Parathyroid adenoma (tissue), 2 donors: ENCODE measurements around the gene DNMT1.
"Not testable (repeated sequence)": the region's sequence is repeated elsewhere in the genome, so short reads cannot be mapped to it uniquely, and the experiment has no call there.

Source experiments
- H2AFZ ChIP-seq: fragments of 300-600 bp; sonication (generic); one replicate; pipeline ENCODE4 v1.7.0; 2017; ENCODE audit warnings: antibody characterized with exemption, mild to moderate bottlenecking
- H3K27ac ChIP-seq: fragments of 300-600 bp; sonication (generic); one replicate; pipeline ENCODE4 v1.7.0; 2017
- H3K27me3 ChIP-seq: fragments of 300-600 bp; sonication (generic); one replicate; pipeline ENCODE4 v1.7.0; 2017; ENCODE audit warnings: low read length; ENCODE audit not compliant: control insufficient read depth, insufficient read depth
- H3K36me3 ChIP-seq: fragments of 300-600 bp; sonication (generic); one replicate; pipeline ENCODE4 v1.7.0; 2017; ENCODE audit warnings: low read length; ENCODE audit not compliant: control insufficient read depth, insufficient read depth
- H3K4me1 ChIP-seq: fragments of 300-600 bp; sonication (generic); one replicate; pipeline ENCODE4 v1.7.0; 2017; ENCODE audit warnings: control low read depth
- H3K4me2 ChIP-seq: fragments of 300-600 bp; sonication (generic); one replicate; pipeline ENCODE4 v1.7.0; 2017; ENCODE audit warnings: low read length
- H3K4me3 ChIP-seq: fragments of 300-600 bp; sonication (generic); one replicate; pipeline ENCODE4 v1.7.0; 2017; ENCODE audit warnings: low read depth, low read length
- H3K79me2 ChIP-seq: fragments of 300-600 bp; sonication (generic); one replicate; pipeline ENCODE4 v1.7.0; 2017; ENCODE audit warnings: control low read depth
- H3K9ac ChIP-seq: fragments of 300-600 bp; sonication (generic); one replicate; pipeline ENCODE4 v1.7.0; 2017; ENCODE audit warnings: mild to moderate bottlenecking
- H3K9me3 ChIP-seq: fragments of 300-600 bp; sonication (generic); one replicate; pipeline ENCODE4 v1.7.0; 2017; ENCODE audit warnings: low read length; ENCODE audit not compliant: control insufficient read depth
- TF ChIP-seq, protein P1 (sequence below): fragments of 300-600 bp; sonication (generic); IDR thresholded peaks from one replicate; pipeline ENCODE4 v1.7.0; 2017; ENCODE audit warnings: antibody characterized with exemption, mild to moderate bottlenecking
- donor health status: primary hyperparathyroidism.

DNMT1 gene

DNA sequence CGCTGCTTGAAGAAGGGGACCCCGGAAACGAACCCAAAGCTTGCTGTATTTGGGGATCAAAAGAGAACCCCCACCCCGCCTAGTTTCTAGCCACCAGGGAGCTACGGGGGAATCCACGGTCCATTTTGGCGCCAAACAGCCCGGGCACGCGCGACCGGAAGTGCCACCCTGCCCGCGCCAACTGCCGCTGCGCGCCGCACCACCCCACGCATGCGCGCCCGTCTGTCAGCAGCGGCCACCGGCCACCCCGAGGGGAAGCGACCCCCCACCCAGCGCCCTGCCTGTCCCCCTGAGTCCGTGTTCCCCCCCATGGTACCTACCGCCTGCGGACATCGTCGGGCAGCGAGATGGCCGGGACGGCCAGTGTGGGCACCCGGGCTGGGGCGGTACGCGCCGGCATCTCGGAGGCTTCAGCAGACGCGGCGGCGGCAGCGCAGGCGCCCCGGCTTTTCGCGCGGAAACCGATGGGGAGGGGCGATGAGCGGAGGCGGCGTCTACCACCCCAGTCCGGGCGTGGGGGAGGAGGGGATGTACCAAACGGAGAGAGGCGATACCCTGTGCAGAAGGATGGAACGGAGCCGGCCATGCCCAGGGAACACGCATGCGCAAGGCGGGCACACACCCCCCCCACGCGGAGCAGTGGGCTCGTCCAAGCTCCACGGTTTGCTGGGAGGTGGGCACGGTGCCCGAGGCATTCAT, at the start of gene DNMT1:
Gene DNMT1 (minus strand): TSS at position 454 of the 699 bp plus-strand sequence. CDS start 54 bp downstream, at position 400.
- no peaks in the 10 kb centered on the region for H3K9me3 ChIP-seq
- H3K4me2 ChIP-seq: peak within 1 kb of the TSS; percentile 78
- H3K36me3 ChIP-seq: no peaks in the 10 kb centered on the region
- TF ChIP-seq, protein P1, sequence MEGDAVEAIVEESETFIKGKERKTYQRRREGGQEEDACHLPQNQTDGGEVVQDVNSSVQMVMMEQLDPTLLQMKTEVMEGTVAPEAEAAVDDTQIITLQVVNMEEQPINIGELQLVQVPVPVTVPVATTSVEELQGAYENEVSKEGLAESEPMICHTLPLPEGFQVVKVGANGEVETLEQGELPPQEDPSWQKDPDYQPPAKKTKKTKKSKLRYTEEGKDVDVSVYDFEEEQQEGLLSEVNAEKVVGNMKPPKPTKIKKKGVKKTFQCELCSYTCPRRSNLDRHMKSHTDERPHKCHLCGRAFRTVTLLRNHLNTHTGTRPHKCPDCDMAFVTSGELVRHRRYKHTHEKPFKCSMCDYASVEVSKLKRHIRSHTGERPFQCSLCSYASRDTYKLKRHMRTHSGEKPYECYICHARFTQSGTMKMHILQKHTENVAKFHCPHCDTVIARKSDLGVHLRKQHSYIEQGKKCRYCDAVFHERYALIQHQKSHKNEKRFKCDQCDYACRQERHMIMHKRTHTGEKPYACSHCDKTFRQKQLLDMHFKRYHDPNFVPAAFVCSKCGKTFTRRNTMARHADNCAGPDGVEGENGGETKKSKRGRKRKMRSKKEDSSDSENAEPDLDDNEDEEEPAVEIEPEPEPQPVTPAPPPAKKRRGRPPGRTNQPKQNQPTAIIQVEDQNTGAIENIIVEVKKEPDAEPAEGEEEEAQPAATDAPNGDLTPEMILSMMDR: no peak
- peak within 1 kb of the TSS; percentile 47 for H3K9ac ChIP-seq
- H3K27ac ChIP-seq: peak within 1 kb of the TSS; percentile 70
- H3K4me3 ChIP-seq: peak within 1 kb of the TSS; percentile 93
- peaks cover 11% of the 10 kb centered on the region for H3K79me2 ChIP-seq
- H2AFZ ChIP-seq: peak within 1 kb of the TSS; percentile 90
- no peaks in the 10 kb centered on the region for H3K27me3 ChIP-seq
- no peaks in the 10 kb centered on the region for H3K4me1 ChIP-seq

DNA sequence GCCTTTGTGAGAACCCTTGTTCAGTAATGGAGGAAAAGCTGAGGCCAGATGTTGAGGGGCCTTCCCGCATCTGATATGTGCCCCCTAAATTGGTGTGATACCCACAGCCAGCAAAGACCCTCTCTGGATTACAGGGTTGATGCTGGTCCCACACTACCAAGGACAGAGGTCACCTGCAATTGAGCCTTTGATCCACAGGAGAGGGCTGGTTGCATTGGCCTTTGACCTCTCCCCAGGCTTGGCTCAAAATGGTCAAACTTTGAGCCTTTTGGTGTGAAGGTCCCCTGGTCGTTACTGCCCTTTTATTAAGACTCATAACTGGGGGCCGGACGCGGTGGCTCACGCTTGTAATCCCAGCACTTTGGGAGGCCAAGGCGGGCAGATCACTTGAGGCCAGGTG, 48.9 kb upstream of the DNMT1 start:
- Histone ChIP-seq H3K36me3 (no peaks in the 10 kb centered on the region), H3K9me3 (no peaks in the 10 kb centered on the region), H3K9ac (no peak overlapping the region), H3K27me3 (no peaks in the 10 kb centered on the region), H3K4me3 (no peak overlapping the region), H3K79me2 (no peaks in the 10 kb centered on the region), H3K27ac (no peak overlapping the region), H3K4me1 (no peaks in the 10 kb centered on the region), H2AFZ (no peak overlapping the region), H3K4me2 (no peak overlapping the region)
- TF ChIP-seq, protein P1: no peak

DNA sequence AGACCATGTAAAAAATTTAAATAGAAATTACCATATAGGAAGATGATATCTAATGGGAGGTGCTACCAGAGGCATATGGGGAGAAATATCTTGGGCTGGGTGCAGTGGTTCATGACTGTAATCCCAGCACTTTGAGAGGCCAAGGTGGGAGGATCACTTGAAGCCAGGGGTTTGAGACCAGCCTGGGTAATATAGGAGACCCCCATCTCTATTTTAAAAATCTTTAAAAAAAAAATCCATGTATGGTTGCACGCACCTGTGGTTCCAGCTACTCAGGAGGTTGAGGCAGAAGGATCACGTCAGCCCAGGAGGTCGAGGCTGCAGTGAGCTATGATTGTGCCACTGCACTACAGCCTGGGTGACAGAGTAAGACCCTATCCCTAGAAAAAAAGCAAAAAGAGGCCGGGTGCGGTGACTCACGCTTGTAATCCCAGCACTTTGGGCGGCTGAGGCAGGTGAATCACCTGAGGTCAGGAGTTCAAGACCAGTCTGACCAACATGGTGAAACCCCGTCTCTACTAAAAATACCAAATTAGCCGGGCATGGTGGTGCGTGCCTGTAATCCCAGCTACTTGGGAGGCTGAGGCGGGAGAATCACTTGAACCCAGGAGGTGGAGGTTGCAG, 47.2 kb upstream of the DNMT1 start:
- H3K9me3 ChIP-seq, H2AFZ ChIP-seq, H3K36me3 ChIP-seq, H3K79me2 ChIP-seq, H3K4me1 ChIP-seq, H3K4me2 ChIP-seq, H3K9ac ChIP-seq, H3K27me3 ChIP-seq, H3K4me3 ChIP-seq, H3K27ac ChIP-seq: not testable (repeated sequence)

DNA sequence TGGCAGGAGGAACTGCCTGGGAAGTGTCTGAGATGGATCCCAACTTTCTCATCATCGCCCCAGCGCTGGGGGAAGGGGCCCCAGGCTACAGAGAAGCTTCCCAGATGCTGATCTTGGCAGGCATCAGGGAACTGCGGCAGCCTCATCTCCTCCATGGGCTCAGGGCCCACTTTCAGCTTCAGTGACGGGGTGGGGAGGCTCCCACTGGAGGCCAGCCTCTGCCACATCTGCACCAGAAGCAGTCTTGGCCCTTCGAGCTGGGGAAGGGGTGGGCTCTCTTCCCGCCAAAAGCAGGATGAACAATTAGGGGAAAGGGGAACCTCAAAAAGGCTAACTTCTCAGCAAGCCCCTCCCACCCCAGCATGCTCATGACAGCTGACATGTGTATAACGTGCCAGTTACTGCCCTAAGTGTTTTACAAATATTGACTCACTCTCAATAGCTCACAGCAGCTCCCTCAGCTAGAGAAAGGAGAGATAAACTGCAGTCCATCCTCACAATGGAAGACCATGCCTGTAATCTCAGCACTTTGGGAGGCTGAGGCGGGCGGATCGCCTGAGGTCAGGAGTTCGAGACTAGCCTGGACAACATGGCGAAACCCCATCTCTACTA, 43.5 kb upstream of the DNMT1 start:
- no peak overlapping the region for H2AFZ ChIP-seq
- H3K9me3 ChIP-seq: no peaks in the 10 kb centered on the region
- no peaks in the 10 kb centered on the region for H3K36me3 ChIP-seq
- peaks cover 3% of the 10 kb centered on the region for H3K4me1 ChIP-seq
- no peaks in the 10 kb centered on the region for H3K79me2 ChIP-seq
- TF ChIP-seq, protein P1: no peak
- H3K9ac ChIP-seq: no peak overlapping the region
- no peak overlapping the region for H3K27ac ChIP-seq
- no peaks in the 10 kb centered on the region for H3K27me3 ChIP-seq
- no peak overlapping the region for H3K4me2 ChIP-seq
- H3K4me3 ChIP-seq: no peak overlapping the region

DNA sequence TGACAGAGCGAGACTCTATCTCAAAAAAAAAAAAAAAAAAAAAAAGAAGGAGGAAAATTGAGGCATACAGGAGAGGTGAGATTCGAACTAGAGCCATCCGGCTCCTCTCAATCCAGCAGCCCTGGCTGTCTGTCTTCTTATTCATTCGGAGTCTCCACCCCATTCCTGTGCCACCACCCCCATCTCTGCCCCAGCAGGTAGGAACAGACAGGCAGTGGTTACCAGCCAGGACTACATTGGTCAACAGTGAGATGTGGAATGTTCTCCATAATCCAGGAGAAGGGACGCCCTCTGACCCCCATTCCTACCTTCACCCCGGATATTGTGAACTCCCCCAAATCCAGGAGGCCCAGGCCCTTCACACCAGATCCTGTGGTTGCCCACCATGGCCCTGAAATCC, 42.9 kb upstream of the DNMT1 start:
- H2AFZ ChIP-seq: no peak overlapping the region
- peaks cover 3% of the 10 kb centered on the region for H3K4me1 ChIP-seq
- H3K36me3 ChIP-seq: no peaks in the 10 kb centered on the region
- H3K27me3 ChIP-seq: no peaks in the 10 kb centered on the region
- no peaks in the 10 kb centered on the region for H3K9me3 ChIP-seq
- no peak overlapping the region for H3K9ac ChIP-seq
- TF ChIP-seq, protein P1: no peak
- no peak overlapping the region for H3K27ac ChIP-seq
- H3K4me3 ChIP-seq: no peak overlapping the region
- no peaks in the 10 kb centered on the region for H3K79me2 ChIP-seq
- H3K4me2 ChIP-seq: no peak overlapping the region

DNA sequence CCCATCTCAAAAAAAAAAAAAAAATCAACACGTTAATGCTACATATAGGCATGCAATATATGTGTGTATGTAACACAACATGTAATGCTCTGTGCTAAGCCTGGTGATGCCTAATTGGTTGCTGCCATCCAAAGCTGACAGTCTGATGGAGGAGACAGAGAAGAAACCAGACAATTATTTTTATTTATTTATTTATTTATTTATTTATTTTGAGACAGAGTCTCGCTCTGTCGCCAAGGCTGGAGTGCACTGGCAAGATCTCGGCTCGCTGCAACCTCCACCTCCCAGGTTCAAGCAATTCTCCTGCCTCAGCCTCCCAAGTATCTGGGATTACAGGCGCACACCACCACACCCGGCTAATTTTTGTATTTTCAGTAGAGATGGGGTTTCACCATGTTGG, 40.7 kb upstream of the DNMT1 start:
- not testable (repeated sequence) for H3K79me2 ChIP-seq, H3K4me1 ChIP-seq, H3K27me3 ChIP-seq, H3K9ac ChIP-seq, H3K4me2 ChIP-seq, H3K9me3 ChIP-seq, H3K36me3 ChIP-seq
- peak overlapping the region; percentile 56 for H3K27ac ChIP-seq
- peak overlapping the region; percentile 40 for H3K4me3 ChIP-seq
- peak overlapping the region; percentile 98 for H2AFZ ChIP-seq
